ENCODE data around the gene TRMT10B. TPM values are rescaled to one million over a fixed set of nuclear protein-coding genes. Genes with fewer than 3 reads are reported as not detected.

TRMT10B gene
- polyA plus RNA-seq, 3 donors: 5.2 to 12.4 (median 9.4) TPM

DNA sequence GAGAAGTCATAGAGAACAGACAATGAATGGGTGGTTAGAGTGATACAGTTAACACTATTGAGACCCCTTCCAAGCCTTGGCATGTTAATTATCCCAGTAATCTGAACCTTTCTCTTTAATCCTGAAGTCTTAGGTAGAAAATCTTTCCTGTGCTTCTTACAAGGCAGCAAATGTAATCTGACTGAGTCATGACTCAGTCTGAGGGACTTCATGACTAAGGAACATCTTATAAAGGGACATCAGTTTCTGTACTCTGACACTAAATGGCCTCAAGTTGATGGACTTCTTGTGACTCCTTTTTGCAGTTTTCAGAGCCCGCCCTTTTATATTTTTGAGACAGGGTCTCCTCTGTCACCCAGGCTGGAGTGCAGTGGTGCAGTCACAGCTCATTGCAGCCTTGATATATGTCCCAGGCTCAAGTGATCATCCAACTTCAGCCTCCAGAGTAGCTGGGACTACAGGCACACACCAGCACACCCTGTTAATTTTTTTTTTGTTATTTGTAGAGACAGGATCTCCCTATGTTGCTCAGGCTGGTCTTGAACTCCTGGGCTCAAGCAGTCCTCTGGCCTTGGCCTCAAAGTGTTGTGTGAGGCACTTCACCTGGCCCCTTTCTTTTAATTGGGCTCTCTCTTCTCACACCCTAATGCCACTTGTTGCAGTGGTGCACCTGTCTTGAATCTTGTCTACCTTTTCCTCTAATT is 21.8 kb downstream of the TRMT10B start:
- H3K4me1 Mint-ChIP-seq: no peaks in the 10 kb centered on the region
- no peaks in the 10 kb centered on the region for H3K79me2 ChIP-seq (ENCODE audit: insufficient read depth, low read length)
- no peak overlapping the region for H3K4me2 ChIP-seq (replicated peaks; ENCODE audit: extremely low read depth, low read length, poor library complexity, severe bottlenecking)
- H3K9ac ChIP-seq (ENCODE audit: insufficient read depth, low read length, poor library complexity, severe bottlenecking): no peak overlapping the region
- peaks cover 76 to 93% of the 10 kb centered on the region in 2 donors for H3K36me3 Mint-ChIP-seq
- no peaks in the 10 kb centered on the region for H3K9me3 ChIP-seq (replicated peaks in 1 of 2; ENCODE audit: control insufficient read depth in 1 of 2, insufficient read depth in 1 of 2, low read length in 2 of 2)
- peaks cover 13% of the 10 kb centered on the region for H4K20me1 ChIP-seq (ENCODE audit: insufficient read depth, low read length)
- H2AFZ ChIP-seq (ENCODE audit: insufficient read depth, low read depth, low read length, poor library complexity, severe bottlenecking): no peak overlapping the region
- TF ChIP-seq, protein P1, sequence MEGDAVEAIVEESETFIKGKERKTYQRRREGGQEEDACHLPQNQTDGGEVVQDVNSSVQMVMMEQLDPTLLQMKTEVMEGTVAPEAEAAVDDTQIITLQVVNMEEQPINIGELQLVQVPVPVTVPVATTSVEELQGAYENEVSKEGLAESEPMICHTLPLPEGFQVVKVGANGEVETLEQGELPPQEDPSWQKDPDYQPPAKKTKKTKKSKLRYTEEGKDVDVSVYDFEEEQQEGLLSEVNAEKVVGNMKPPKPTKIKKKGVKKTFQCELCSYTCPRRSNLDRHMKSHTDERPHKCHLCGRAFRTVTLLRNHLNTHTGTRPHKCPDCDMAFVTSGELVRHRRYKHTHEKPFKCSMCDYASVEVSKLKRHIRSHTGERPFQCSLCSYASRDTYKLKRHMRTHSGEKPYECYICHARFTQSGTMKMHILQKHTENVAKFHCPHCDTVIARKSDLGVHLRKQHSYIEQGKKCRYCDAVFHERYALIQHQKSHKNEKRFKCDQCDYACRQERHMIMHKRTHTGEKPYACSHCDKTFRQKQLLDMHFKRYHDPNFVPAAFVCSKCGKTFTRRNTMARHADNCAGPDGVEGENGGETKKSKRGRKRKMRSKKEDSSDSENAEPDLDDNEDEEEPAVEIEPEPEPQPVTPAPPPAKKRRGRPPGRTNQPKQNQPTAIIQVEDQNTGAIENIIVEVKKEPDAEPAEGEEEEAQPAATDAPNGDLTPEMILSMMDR (IDR thresholded peaks at IDR 0.05): no peak
- H3K4me3 ChIP-seq (replicated peaks in 1 of 3; ENCODE audit: low read depth in 2 of 3, low read length in 3 of 3): no peak overlapping the region
- no peak overlapping the region for H3K4me3 Mint-ChIP-seq
- peak overlapping the region in 2 of 7 donors; percentile 27 to 37 for H3K27ac Mint-ChIP-seq
- no peaks in the 10 kb centered on the region for H3K9me3 Mint-ChIP-seq
- 90% methylated on average over 1 of the region's 1 CpG for WGBS (ENCODE audit: insufficient coverage)
- H3K4me1 ChIP-seq (ENCODE audit: control insufficient read depth in 1 of 2, insufficient read depth in 2 of 2, low read length in 2 of 2): no peaks in the 10 kb centered on the region
- H3K27ac ChIP-seq (ENCODE audit: low read depth in 1 of 2, low read length in 2 of 2): no peak overlapping the region
- no peak for DNase-seq
- H3K36me3 ChIP-seq (replicated peaks in 1 of 2; ENCODE audit: control insufficient read depth in 1 of 2, insufficient read depth in 2 of 2, low read length in 2 of 2): peaks cover 80 to 96% of the 10 kb centered on the region in 2 donors
- H3K27me3 Mint-ChIP-seq (ENCODE audit: low read depth in 3 of 3): no peaks in the 10 kb centered on the region
- intact Hi-C loops (cut with micrococcal nuclease): no loop called here
- H3K27me3 ChIP-seq (ENCODE audit: control insufficient read depth in 2 of 2, insufficient read depth in 2 of 2, low read length in 2 of 2): no peaks in the 10 kb centered on the region

DNA sequence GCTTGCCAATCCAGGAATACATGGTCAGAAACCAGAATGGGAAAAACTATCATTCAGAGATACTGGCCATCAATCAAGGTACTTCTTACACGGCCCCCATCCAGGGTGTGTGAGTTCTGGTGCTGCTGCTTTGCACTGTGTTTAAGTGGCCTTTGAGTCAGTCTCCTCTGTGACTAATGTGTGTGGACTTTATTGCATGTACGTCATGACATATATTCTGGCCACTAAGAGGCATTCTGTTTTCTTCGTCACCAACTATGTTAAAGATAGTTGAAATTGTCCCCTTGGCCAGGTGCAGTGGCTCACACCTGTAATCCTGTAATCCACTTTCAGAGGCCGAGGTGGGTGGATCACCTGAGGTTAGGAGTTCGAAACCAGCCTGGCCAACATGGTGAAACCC is 22.7 kb downstream of the TRMT10B start:
- Mint-ChIP-seq H3K9me3 (no peaks in the 10 kb centered on the region), H3K27ac (no peak overlapping the region)

More for the DNA sequence above, 22.7 kb downstream of the TRMT10B start:
- Histone ChIP-seq H3K4me1 (ENCODE audit: control insufficient read depth in 1 of 2, insufficient read depth in 2 of 2, low read length in 2 of 2) (no peaks in the 10 kb centered on the region), H3K4me2 (replicated peaks; ENCODE audit: extremely low read depth, low read length, poor library complexity, severe bottlenecking) (no peak overlapping the region), H3K79me2 (ENCODE audit: insufficient read depth, low read length) (no peaks in the 10 kb centered on the region), H3K36me3 (replicated peaks in 1 of 2; ENCODE audit: control insufficient read depth in 1 of 2, insufficient read depth in 2 of 2, low read length in 2 of 2) (peaks cover 80 to 97% of the 10 kb centered on the region in 2 donors), H3K4me3 (replicated peaks in 1 of 3; ENCODE audit: low read depth in 2 of 3, low read length in 3 of 3) (no peak overlapping the region), H3K9me3 (replicated peaks in 1 of 2; ENCODE audit: control insufficient read depth in 1 of 2, insufficient read depth in 1 of 2, low read length in 2 of 2) (no peaks in the 10 kb centered on the region), H2AFZ (ENCODE audit: insufficient read depth, low read depth, low read length, poor library complexity, severe bottlenecking) (no peak overlapping the region), H3K9ac (ENCODE audit: insufficient read depth, low read length, poor library complexity, severe bottlenecking) (no peak overlapping the region), H4K20me1 (ENCODE audit: insufficient read depth, low read length) (peaks cover 21% of the 10 kb centered on the region), H3K27ac (ENCODE audit: low read depth in 1 of 2, low read length in 2 of 2) (no peak overlapping the region), H3K27me3 (ENCODE audit: control insufficient read depth in 2 of 2, insufficient read depth in 2 of 2, low read length in 2 of 2) (no peaks in the 10 kb centered on the region)
- DNase-seq: no peak
- peaks cover 77 to 93% of the 10 kb centered on the region in 2 donors for H3K36me3 Mint-ChIP-seq
- TF ChIP-seq, protein P1 (IDR thresholded peaks at IDR 0.05): no peak
- no peaks in the 10 kb centered on the region for H3K4me1 Mint-ChIP-seq
- WGBS (ENCODE audit: insufficient coverage): 100% methylated on average over 3 of the region's 5 CpGs
- no peaks in the 10 kb centered on the region for H3K27me3 Mint-ChIP-seq (ENCODE audit: low read depth in 3 of 3)
- intact Hi-C loops (cut with micrococcal nuclease): no loop called here
- no peak overlapping the region for H3K4me3 Mint-ChIP-seq

All from CD14-positive monocyte (primary cell).